Transverse colon (tissue), 4 donors: ENCODE measurements around the gene LAMB4. TPM values are rescaled to one million over a fixed set of nuclear protein-coding genes. Genes with fewer than 3 reads are reported as not detected.

Experiments used
- DNase-seq: peaks from one replicate; pipeline ENCODE4 v3.0.0-alpha.2; 2019
- H3K27ac ChIP-seq, 4 donors: fragments of 200-600 bp; sonication (generic); 2 replicates each; pipeline ENCODE4 v1.5.1; 2016 to 2018; ENCODE audit warnings: inconsistent platforms in 4 of 4
- H3K27me3 ChIP-seq: fragments of 200-600 bp; sonication (generic); 2 replicates; pipeline ENCODE4 v1.5.1; 2017; ENCODE audit warnings: inconsistent platforms
- H3K36me3 ChIP-seq, 4 donors: fragments of 200-600 bp; sonication (generic); 2 replicates each; pipeline ENCODE4 v1.5.1; 2017 to 2019; ENCODE audit warnings: inconsistent platforms in 4 of 4
- H3K4me1 ChIP-seq, 4 donors: fragments of 200-600 bp; sonication (generic); 2 replicates each; pipeline ENCODE4 v1.5.1; 2017 to 2020; ENCODE audit warnings: inconsistent platforms in 4 of 4
- H3K4me3 ChIP-seq, 4 donors: fragments of 200-600 bp; sonication (generic); 1 replicate in 1 of 4; 2 replicates in 3 of 4; pipeline versions ENCODE4 v1.5.1 to v1.6.1; 2017 to 2019; ENCODE audit warnings: inconsistent platforms in 4 of 4
- H3K9me3 ChIP-seq, 2 donors: fragments of 200-600 bp; sonication (generic); 2 replicates each; pipeline ENCODE4 v1.5.1; 2017 to 2019; ENCODE audit warnings: inconsistent platforms in 2 of 2
- EP300 ChIP-seq: sonication (generic); formaldehyde crosslinking; IDR thresholded peaks from one replicate; pipeline ENCODE4 v1.6.1; 2017; ENCODE audit warnings: antibody characterized with exemption, low read depth
- POLR2A ChIP-seq: fragments of 450-650 bp; IDR thresholded peaks from one replicate; pipeline ENCODE4 v1.6.1; 2016; ENCODE audit warnings: antibody characterized with exemption, mild to moderate bottlenecking, moderate library complexity
- POLR2AphosphoS5 ChIP-seq, 3 donors: sonication (generic); formaldehyde crosslinking; IDR thresholded peaks; one replicate each; pipeline ENCODE4 v1.6.1; 2016; ENCODE audit warnings: antibody characterized with exemption in 3 of 3
- WGBS, 2 donors: methylation state at CpG; one replicate each; pipeline ENCODE4 v1.1.5; 2018; ENCODE audit warnings: low coverage in 1 of 2; 5-methylcytosine and 5-hydroxymethylcytosine counted together
- in situ Hi-C, 4 donors: fragments of 200-750 bp; cut with MboI; loops; one replicate each; pipeline versions ENCODE4 v1.15.0 to v1.15.1; 2017; ENCODE audit warnings: low sequenced_read_pairs in 3 of 4, low pct_ligation_motif_present in 1 of 4, low pct_unique_long_range_greater_than_20kb in 1 of 4
- intact Hi-C: fragments of 100-400 bp; cut with DNase I; formaldehyde crosslinking; loops from one replicate; pipeline ENCODE4 v1.15.1; 2023; ENCODE audit warnings: low total_unique reads
- total RNA-seq, 4 donors: library from RNA; depleted of rRNA; stranded (reverse); fragments of >200 nt; gene quantifications; one replicate each; pipeline ENCODE4 v1.1.0, GENCODE V29; 2016
- TF ChIP-seq, protein P1 (sequence below), 5 experiments: fragments of 200-600 bp in 3 of 5; fragments of 450-650 bp in 2 of 5; sonication (generic) in 3 of 5; IDR thresholded peaks; 1 replicate in 2 of 5; 2 replicates in 3 of 5; pipeline ENCODE4 v1.5.1; 2016 to 2017; ENCODE audit warnings: antibody characterized with exemption in 5 of 5, inconsistent platforms in 3 of 5, mild to moderate bottlenecking in 2 of 5, moderate library complexity in 1 of 5

Gene LAMB4
- total RNA-seq, 4 donors from 2014 or later: not detected

DNA sequence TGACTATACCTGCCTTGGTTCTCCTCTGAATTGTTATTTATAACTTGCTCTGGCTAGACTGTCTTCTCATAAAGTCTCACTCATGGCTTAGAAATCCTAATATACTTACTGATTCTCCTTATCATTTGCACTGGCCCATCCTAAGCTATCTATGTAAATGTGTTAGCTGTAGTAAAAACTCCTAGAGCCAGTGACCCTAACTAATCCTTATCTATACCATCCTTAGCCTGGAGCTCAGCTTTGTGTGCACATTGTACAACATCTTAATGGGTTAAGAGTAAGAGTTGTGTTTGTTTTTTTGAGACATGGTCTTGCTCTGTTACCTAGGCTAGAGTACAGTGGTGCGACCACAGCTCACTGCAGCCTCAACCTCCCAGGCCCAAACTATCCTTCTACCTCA, 40.8 kb downstream of the LAMB4 start:
- no peak for TF ChIP-seq POLR2AphosphoS5 (IDR thresholded peaks at IDR 0.05)
- no peak for TF ChIP-seq EP300
- TF ChIP-seq, protein P1, sequence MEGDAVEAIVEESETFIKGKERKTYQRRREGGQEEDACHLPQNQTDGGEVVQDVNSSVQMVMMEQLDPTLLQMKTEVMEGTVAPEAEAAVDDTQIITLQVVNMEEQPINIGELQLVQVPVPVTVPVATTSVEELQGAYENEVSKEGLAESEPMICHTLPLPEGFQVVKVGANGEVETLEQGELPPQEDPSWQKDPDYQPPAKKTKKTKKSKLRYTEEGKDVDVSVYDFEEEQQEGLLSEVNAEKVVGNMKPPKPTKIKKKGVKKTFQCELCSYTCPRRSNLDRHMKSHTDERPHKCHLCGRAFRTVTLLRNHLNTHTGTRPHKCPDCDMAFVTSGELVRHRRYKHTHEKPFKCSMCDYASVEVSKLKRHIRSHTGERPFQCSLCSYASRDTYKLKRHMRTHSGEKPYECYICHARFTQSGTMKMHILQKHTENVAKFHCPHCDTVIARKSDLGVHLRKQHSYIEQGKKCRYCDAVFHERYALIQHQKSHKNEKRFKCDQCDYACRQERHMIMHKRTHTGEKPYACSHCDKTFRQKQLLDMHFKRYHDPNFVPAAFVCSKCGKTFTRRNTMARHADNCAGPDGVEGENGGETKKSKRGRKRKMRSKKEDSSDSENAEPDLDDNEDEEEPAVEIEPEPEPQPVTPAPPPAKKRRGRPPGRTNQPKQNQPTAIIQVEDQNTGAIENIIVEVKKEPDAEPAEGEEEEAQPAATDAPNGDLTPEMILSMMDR (IDR thresholded peaks at IDR 0.05): no peak
- TF ChIP-seq POLR2A: no peak
- 100% methylated on average over 1 of the region's 1 CpG for WGBS, 2 donors
- no peak for DNase-seq
- intact Hi-C loops: no loop called here
- Histone ChIP-seq H3K9me3 (no peaks in the 10 kb centered on the region), H3K27ac (no peak overlapping the region), H3K4me3 (no peak overlapping the region), H3K4me1 (peaks cover 0 to 3% (median 1%) of the 10 kb centered on the region in 4 donors), H3K36me3 (no peaks in the 10 kb centered on the region), H3K27me3 (no peaks in the 10 kb centered on the region)
- in situ Hi-C loops: no loop called here

DNA sequence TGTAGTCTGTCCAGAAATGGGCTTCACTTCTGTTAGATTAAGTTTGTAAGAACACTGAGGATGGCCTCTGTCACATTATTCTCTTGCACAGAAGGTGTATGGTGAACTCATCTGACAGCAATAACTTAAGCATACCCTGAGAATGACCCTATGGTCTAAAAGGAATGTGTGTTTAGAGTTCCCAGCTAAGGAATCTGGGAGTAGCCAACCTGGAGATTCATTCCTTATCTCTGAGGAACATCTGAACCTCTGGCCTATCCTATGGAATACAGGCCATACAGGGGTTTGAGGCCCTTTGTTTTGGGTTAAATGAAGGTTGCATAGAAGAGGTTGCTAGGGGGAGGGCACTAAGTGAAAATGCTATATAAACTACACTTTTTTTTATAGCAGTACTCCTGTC, 41.4 kb downstream of the LAMB4 start:
- no peaks in the 10 kb centered on the region for H3K27me3 ChIP-seq
- DNase-seq: no peak
- H3K27ac ChIP-seq: no peak overlapping the region
- H3K4me1 ChIP-seq: no peaks in the 10 kb centered on the region
- intact Hi-C loops: no loop called here
- no peak overlapping the region for H3K4me3 ChIP-seq
- in situ Hi-C loops: no loop called here
- no peak for TF ChIP-seq EP300
- no peak for TF ChIP-seq POLR2AphosphoS5 (IDR thresholded peaks at IDR 0.05)
- no peak for TF ChIP-seq POLR2A
- TF ChIP-seq, protein P1 (IDR thresholded peaks at IDR 0.05): no peak
- H3K9me3 ChIP-seq: no peaks in the 10 kb centered on the region
- no peaks in the 10 kb centered on the region for H3K36me3 ChIP-seq

DNA sequence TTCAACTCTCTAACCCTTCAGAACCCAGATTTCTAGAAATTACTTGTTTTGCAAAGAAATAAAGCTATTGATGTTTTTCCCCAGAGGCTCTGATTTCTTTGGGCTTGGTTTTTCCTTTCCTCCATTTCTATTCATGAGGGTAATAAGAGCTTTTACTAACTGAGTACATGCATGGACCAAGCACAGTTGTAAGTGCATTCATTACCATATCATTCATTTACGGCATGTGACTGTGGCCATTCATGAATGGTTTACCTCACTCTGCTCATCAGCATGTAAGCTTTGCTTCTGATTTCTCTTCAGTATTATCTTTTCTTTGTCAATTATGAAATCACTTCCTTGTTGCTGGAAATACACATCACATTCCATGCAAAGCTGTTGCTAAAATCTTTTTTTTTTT, 42.4 kb downstream of the LAMB4 start:
- H3K36me3 ChIP-seq: no peaks in the 10 kb centered on the region
- no peak for DNase-seq
- H3K4me3 ChIP-seq: no peak overlapping the region
- TF ChIP-seq POLR2AphosphoS5 (IDR thresholded peaks at IDR 0.05) (no peak), POLR2A (no peak), EP300 (no peak)
- TF ChIP-seq, protein P1 (IDR thresholded peaks at IDR 0.05): no peak
- in situ Hi-C loops (no loop called here), intact Hi-C loops (no loop called here)
- no peaks in the 10 kb centered on the region for H3K27me3 ChIP-seq
- 73 to 94% methylated on average over 1 of the region's 1 CpG for WGBS, 2 donors
- no peaks in the 10 kb centered on the region for H3K4me1 ChIP-seq
- no peaks in the 10 kb centered on the region for H3K9me3 ChIP-seq
- H3K27ac ChIP-seq: no peak overlapping the region

DNA sequence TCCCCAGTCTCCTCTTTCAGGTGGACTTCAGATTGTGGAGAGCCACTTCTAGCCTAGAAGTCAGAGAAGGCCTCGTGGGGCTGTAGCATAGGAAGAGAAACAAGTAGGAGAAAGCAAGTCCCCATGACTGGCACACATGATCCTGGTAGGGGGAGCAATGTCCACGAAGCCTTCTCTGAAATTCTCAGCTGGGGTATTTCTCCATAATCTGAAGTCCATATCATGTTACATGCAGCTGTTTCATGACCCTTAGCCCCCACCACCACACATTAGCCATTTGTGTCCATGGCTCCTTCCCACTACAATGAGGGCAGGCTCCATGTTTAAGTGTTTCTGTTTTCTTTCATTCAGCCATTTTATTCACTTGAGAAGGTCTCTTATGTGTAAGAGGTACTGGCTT, 43.2 kb downstream of the LAMB4 start:
- Histone ChIP-seq H3K36me3 (no peaks in the 10 kb centered on the region), H3K4me1 (no peaks in the 10 kb centered on the region), H3K27me3 (no peaks in the 10 kb centered on the region), H3K27ac (no peak overlapping the region), H3K4me3 (no peak overlapping the region), H3K9me3 (no peaks in the 10 kb centered on the region)
- in situ Hi-C loops (no loop called here), intact Hi-C loops (no loop called here)
- DNase-seq: no peak
- TF ChIP-seq POLR2A (no peak), EP300 (no peak), POLR2AphosphoS5 (IDR thresholded peaks at IDR 0.05) (no peak)
- TF ChIP-seq, protein P1 (IDR thresholded peaks at IDR 0.05): no peak
- WGBS, 2 donors: 82 to 83% methylated on average over 1 to 2 of the region's 2 CpGs
